C4-2B (cell line): ENCODE measurements around the gene SNTB2.

Source experiments
- ZFX ChIP-seq: fragments of 450-650 bp; IDR thresholded peaks from 2 replicates; pipeline ENCODE4 v1.6.1; 2017
- TF ChIP-seq, protein P1 (sequence below): fragments of 450-650 bp; conservative IDR thresholded peaks from 2 replicates; pipeline ENCODE4 v1.5.1; 2017; ENCODE audit warnings: mild to moderate bottlenecking

DNA sequence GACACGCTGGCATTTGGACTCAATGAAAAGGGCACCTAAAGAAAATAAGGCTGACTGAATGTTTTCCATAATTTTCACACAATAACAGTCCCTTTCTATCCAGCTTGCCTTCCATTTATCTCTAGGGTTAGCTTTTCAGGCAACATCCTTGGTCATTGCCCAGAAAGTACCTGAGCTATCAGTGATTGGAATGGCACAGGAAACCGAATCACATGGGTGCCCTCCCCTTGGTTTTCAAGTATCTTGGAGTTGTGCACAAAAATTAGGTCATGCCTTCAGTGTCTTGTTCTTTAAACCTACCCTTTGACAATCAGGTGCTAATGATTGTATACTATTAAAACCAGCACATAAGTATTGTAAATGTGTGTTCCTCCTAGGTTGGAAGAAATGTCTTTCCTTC lies 120.9 kb downstream of the SNTB2 start:
- TF ChIP-seq, protein P1, sequence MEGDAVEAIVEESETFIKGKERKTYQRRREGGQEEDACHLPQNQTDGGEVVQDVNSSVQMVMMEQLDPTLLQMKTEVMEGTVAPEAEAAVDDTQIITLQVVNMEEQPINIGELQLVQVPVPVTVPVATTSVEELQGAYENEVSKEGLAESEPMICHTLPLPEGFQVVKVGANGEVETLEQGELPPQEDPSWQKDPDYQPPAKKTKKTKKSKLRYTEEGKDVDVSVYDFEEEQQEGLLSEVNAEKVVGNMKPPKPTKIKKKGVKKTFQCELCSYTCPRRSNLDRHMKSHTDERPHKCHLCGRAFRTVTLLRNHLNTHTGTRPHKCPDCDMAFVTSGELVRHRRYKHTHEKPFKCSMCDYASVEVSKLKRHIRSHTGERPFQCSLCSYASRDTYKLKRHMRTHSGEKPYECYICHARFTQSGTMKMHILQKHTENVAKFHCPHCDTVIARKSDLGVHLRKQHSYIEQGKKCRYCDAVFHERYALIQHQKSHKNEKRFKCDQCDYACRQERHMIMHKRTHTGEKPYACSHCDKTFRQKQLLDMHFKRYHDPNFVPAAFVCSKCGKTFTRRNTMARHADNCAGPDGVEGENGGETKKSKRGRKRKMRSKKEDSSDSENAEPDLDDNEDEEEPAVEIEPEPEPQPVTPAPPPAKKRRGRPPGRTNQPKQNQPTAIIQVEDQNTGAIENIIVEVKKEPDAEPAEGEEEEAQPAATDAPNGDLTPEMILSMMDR: no peak
- TF ChIP-seq ZFX: no peak
